Measurements from ENCODE around the gene TMED9.

DNA sequence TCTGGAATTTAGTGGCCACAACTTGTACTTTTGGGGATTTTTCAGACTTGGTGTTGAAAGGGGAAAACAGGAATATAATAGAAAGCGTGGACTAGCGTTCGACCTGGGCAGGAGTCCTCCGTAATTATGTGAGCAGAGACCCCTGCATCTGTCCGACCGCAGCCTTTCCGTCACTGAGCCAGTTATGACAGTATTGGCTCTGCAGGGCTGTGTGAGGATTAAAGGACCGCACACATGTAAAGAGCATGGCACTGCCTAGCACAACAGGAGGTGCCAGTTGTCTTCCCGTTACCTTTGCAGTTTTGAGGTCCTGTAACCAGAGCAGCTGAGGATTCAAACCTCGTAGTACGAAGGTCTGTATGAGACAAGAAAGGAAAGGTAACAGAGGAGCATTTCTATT is 9.1 kb downstream of the TMED9 start:
- TF ChIP-seq CTCF (IDR thresholded peaks at IDR 0.05) (no peak), POLR2A (IDR thresholded peaks at IDR 0.05) (no peak)
